Activated CD4-positive, alpha-beta T cell treated with anti-CD3 and anti-CD28 coated beads for 48 hours (primary cell): ENCODE measurements around the gene ANO9.
"Not testable (repeated sequence)": the region's sequence is repeated elsewhere in the genome, so short reads cannot be mapped to it uniquely, and the experiment has no call there.

Source experiments
- DNase-seq: peaks from one replicate; pipeline ENCODE4 v3.0.0-alpha.2; 2020

ANO9 gene

DNA sequence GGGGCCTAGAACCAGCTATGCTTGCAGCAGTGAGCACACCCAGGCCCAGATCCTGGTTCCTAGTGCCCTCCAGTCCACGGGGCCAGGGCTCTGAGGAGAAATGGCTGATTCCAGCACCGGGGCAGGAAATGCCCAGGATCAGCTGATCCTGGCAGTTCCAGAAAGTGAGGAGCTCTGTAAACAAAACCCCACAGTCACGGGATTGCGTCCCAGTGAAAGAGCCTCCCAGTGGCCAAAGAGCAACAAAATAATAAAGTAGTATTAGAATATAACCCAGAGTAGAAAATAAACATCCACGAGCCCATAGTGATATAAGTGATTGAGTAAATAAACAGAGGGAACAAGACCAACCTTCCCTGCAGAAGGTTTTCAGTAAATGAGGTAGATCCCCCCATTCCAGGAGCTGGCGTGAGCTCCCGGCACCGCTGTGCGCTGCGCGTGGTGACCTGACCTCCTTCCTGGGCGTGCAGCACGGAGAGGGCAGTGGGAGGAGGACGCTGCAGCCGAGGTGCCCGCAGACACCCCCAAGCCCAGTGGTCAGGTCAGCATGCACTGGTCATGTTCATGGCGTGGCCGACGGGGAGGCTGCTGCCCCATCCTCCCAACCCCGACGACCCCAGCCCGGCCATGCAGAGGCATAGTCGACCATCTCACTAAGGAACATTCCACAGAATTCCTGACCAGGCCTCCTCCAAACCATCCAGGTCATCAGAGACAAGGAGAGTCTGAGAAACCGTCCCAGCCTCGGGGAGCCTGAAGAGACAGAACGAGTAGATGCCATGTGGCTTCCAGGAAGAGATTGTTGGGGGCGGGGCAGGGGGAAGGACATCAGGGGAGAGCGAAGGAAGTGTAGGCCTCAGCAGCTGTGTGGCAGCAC is 28.1 kb upstream of the ANO9 start:
- DNase-seq = no peak

GRCh38 chr11:469026-469683 is 27.3 kb upstream of the ANO9 start:
- DNase-seq = not testable (repeated sequence)

DNA sequence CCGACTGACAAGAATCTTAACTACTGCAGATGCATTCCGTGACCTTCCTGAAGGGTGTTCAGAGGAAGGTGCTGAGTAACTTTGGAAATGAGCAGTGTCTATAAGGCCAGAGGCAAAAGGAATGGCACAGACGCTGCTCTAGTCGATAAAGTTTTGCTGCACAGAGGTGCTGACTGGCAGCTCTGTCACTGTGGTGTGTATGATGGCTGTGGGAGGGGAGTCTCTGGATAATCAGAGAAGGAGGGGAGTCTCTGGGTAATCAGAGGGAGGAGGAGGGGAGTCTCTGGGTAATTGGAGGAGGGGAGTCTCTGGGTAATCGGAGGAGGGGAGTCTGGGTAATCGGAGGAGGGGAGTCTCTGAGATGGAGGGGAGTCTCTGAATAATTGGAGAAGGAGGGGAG is 26.7 kb upstream of the ANO9 start:
- no peak for DNase-seq

GRCh38 chr11:468036-468435 is 26.2 kb upstream of the ANO9 start:
- DNase-seq = no peak

GRCh38 chr11:465896-466530 is 24.2 kb upstream of the ANO9 start:
- DNase-seq = no peak

- no peak for DNase-seq
Observed at GRCh38 chr11:464316-464715, 22.5 kb upstream of the ANO9 start.

GRCh38 chr11:462107-462890 is 20.5 kb upstream of the ANO9 start:
- DNase-seq = no peak

DNA sequence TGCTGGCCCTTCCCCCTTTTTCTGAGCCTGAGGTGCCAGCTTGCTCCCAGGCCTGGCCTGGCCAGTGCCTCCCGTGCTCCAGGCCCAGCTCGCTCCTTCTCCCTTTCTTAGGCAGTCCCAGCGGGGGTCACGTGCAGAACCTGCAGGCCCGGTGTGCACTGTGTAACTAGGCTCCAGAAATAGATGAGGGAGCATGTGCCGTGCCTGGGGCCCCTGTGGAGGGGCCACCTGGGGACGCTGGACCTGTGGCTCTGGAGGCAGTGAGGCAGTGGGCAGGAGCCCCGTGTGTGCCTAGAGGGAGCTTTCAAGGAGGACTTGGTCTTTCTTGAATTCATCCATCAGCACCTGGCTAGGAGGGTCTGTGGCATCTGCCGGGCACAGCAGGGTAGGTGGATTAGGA is 19.8 kb upstream of the ANO9 start:
- no peak for DNase-seq

GRCh38 chr11:460331-461199 is 18.8 kb upstream of the ANO9 start:
- no peak for DNase-seq

DNA sequence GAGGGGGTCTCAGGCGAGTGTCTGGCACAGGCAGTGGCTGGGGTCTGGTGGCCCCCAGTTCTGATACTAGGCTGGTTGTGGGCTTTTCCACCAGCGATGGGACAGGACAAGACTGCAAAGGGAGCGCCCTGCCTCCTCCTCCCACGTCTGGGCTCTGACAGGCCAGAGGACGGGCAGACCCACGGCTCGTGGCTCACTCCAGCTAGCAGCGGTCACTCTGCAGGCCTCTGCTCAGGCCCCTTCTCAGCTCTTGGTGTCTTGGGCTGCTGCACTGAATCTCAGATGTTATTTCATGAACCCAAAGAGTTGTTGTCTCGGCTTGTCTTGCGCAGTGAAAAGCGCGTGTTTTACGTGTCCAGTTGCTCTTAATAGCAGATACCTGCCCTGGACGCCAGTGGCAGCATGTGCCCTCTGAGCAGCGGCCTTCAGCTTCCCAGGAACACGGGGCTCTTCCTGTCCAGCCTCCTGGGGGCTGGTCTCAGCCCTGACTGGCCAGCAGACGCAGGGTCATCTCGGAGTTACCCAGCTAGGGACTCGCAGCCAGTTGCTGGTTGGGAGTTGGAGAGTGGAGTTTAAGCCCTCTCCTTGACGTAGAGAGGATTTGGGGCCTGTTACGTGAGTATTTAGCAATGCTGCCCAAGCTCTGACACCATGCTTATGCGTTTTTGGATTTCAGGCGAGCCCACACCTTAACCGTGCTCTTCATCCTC is 17.9 kb upstream of the ANO9 start:
- no peak for DNase-seq

GRCh38 chr11:457111-457760 is 15.4 kb upstream of the ANO9 start:
- no peak for DNase-seq

DNA sequence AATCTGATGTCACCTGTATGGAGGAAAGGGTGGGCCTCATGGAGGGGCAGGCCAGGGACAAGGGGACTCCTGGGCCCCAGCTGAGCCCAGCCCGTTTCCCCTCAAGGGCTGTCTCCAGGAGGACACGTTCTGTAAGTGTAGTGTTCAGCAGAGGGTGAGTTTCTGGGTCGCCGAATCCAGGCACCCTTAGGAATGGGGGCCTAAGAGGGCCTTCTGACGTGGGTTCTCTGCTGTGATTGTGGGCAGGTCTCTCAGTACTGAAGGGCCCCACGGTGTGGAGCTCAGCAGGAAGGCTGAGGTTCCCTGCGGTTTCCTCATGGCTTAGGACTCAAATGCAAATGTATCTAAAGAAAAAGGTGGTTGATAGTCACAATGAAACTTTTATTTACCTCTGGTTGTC is 14.7 kb upstream of the ANO9 start:
- peak; percentile 56 for DNase-seq

GRCh38 chr11:455566-456147 is 13.8 kb upstream of the ANO9 start:
- DNase-seq = no peak

GRCh38 chr11:454801-455565 is 13.2 kb upstream of the ANO9 start:
- no peak for DNase-seq

GRCh38 chr11:454043-454442 is 12.2 kb upstream of the ANO9 start:
- DNase-seq = no peak

DNA sequence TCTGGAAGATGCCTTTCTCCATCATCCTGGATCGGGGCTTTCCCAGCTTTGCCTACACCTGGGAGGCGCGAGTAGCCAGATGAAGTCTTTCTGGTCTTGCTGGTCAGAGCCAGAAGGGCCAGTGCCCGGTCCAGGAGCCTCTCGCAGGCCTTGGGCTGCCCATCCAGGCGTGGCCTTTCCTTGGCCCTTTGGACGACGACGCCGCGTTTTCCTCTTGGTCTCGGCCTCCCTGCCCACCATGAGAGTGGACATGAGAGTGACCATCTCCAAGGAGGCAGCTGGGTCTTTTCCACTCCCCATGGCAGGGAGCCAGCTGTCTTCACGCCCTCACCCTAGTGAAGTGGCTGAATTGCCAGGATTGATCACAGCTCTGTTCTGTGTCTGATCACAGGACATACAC is 11.8 kb upstream of the ANO9 start:
- no peak for DNase-seq

GRCh38 chr11:452916-453527 is 11.2 kb upstream of the ANO9 start:
- no peak for DNase-seq

DNA sequence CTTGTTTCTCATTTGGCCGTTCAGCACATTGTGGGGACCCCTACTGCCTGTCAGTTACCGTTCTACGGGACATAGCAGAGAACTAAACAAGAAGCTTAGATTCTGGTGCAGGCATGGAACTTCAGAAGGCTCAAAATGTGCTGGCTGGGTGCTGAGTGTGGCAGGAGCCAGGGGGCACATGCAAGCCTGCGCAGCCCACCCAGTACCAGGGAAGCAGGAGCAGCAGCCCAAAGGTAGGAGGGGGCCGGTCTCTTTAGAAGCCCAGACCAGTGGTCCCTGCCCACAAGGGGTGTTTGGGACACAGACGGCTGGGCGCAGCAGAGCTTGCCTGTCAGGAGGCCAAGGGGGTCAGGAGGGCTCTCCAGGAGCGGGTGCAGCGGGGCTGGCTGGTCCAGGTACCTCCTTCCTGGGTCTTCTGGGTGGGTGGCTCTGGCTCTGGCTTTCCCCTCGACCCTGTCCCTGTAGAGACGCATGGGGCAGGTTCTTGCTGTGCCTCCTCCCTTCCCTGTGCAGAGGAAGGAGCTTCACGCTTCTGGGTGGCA is 10.5 kb upstream of the ANO9 start:
- no peak for DNase-seq

- DNase-seq = no peak
Observed at GRCh38 chr11:451738-452137, 9.9 kb upstream of the ANO9 start.
